ENCODE measurements around the gene SRGAP3.

SRGAP3 gene

GRCh38 chr3:8981296-8981695 lies 268.1 kb downstream of the SRGAP3 start:
- no peak for DNase-seq

- DNase-seq = no peak
These were observed 268.6 kb downstream of the SRGAP3 start for GRCh38 chr3:8980756-8981257.

- DNase-seq = no peak
These were observed 270.2 kb downstream of the SRGAP3 start for GRCh38 chr3:8979262-8979661.

GRCh38 chr3:8978551-8978950 lies 270.9 kb downstream of the SRGAP3 start:
- no peak for DNase-seq

- no peak for DNase-seq
These were observed 272.8 kb downstream of the SRGAP3 start for GRCh38 chr3:8976540-8977182.

- DNase-seq = no peak
These were observed 274.1 kb downstream of the SRGAP3 start for GRCh38 chr3:8975081-8976020.

- DNase-seq = no peak
These were observed 275.0 kb downstream of the SRGAP3 start for GRCh38 chr3:8974458-8974857.

- no peak for DNase-seq
These were observed 276.8 kb downstream of the SRGAP3 start for GRCh38 chr3:8972639-8973038.

- peak; percentile 66 to 71 for DNase-seq
These were observed 278.4 kb downstream of the SRGAP3 start for GRCh38 chr3:8970971-8971589.

- DNase-seq = no peak
These were observed 280.2 kb downstream of the SRGAP3 start for GRCh38 chr3:8969241-8969640.

GRCh38 chr3:8968375-8968882 lies 281.0 kb downstream of the SRGAP3 start:
- DNase-seq = no peak

GRCh38 chr3:8967553-8967952 lies 281.9 kb downstream of the SRGAP3 start:
- DNase-seq = no peak

GRCh38 chr3:8966820-8967348 lies 282.6 kb downstream of the SRGAP3 start:
- DNase-seq = no peak

GRCh38 chr3:8966150-8966819 lies 283.2 kb downstream of the SRGAP3 start:
- DNase-seq = no peak

GRCh38 chr3:8964436-8965370 lies 284.7 kb downstream of the SRGAP3 start:
- DNase-seq = no peak

- peak; percentile 90 to 91 for DNase-seq
These were observed 286.2 kb downstream of the SRGAP3 start, which contains the start of gene RAD18 for GRCh38 chr3:8963137-8963853. RAD18 (minus strand) TSS chr3:8963472; CDS start chr3:8963385, 87 bp downstream.

GRCh38 chr3:8962226-8962861 lies 287.1 kb downstream of the SRGAP3 start:
- no peak for DNase-seq

GRCh38 chr3:8959668-8960067 lies 289.8 kb downstream of the SRGAP3 start:
- DNase-seq = no peak

GRCh38 chr3:8954938-8955763 lies 294.3 kb downstream of the SRGAP3 start:
- DNase-seq = no peak
